ENCODE results near the gene ATP11A.

DNA sequence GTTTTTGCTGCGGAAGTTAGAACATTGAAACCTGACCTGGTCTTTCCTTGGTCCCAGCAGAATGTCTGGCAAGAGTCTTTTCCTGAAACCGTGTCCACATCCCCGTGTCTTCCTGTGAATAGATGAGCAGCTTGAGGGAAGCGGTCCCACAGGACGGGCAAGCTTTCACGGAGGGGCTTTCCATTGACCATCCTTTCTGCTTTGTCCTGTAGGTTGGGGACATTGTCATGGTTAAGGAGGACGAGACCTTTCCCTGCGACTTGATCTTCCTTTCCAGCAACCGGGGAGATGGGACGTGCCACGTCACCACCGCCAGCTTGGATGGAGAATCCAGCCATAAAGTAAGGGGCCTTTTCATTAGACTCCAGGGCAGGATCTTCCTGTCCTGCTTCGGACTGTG is 126.0 kb downstream of the ATP11A start:
- TF ChIP-seq CTCF (IDR thresholded peaks at IDR 0.05) (no peak), POLR2A (IDR thresholded peaks at IDR 0.05) (no peak)
